GM11168 (cell line): ENCODE results near the gene GLIS2.

Source experiments
- in situ Hi-C: fragments of 300-500 bp; cut with MboI; formaldehyde crosslinking; loops from one replicate; pipeline ENCODE4 v1.12.0; 2022; ENCODE audit warnings: low sequenced_read_pairs; ENCODE audit not compliant: unreplicated experiment

Gene GLIS2

GRCh38 chr16:4364196-4365013 lies 48.5 kb downstream of the GLIS2 start:
- in situ Hi-C loops: no loop called here

- in situ Hi-C loops: no loop called here
Measured at GRCh38 chr16:4365014-4365406, 49.1 kb downstream of the GLIS2 start.

- in situ Hi-C loops: no loop called here
Measured at GRCh38 chr16:4365615-4366014, 49.7 kb downstream of the GLIS2 start.

GRCh38 chr16:4366016-4366415 lies 50.1 kb downstream of the GLIS2 start:
- in situ Hi-C loops: no loop called here

- in situ Hi-C loops: no loop called here
Measured at GRCh38 chr16:4367393-4367856, 51.6 kb downstream of the GLIS2 start.

- in situ Hi-C loops: no loop called here
Measured at GRCh38 chr16:4369007-4369733, 53.3 kb downstream of the GLIS2 start.

- in situ Hi-C loops: no loop called here
Measured at GRCh38 chr16:4370151-4370550, 54.3 kb downstream of the GLIS2 start.

- in situ Hi-C loops: no loop called here
Measured at GRCh38 chr16:4370570-4371356, 54.9 kb downstream of the GLIS2 start.

- in situ Hi-C loops: no loop called here
Measured at GRCh38 chr16:4371357-4372000, 55.6 kb downstream of the GLIS2 start, which contains the start of gene VASN. Gene VASN, plus strand, starts transcription at chr16:4371848. Its CDS starts 9,030 bp downstream, at chr16:4380878.

- in situ Hi-C loops: no loop called here
Measured at GRCh38 chr16:4372001-4372577, 56.2 kb downstream of the GLIS2 start.

- in situ Hi-C loops: no loop called here
Measured at GRCh38 chr16:4372578-4373355, 56.9 kb downstream of the GLIS2 start.

GRCh38 chr16:4373356-4373908 lies 57.6 kb downstream of the GLIS2 start:
- in situ Hi-C loops: no loop called here

- in situ Hi-C loops: no loop called here
Measured at GRCh38 chr16:4373909-4374742, 58.3 kb downstream of the GLIS2 start.

- in situ Hi-C loops: no loop called here
Measured at GRCh38 chr16:4375717-4376116, 59.9 kb downstream of the GLIS2 start.

GRCh38 chr16:4376126-4376892 lies 60.4 kb downstream of the GLIS2 start:
- in situ Hi-C loops: no loop called here

- in situ Hi-C loops: no loop called here
Measured at GRCh38 chr16:4376893-4377572, 61.2 kb downstream of the GLIS2 start.
